Amygdala (tissue), 56 donors: ENCODE results near the gene GLRX3.
"Not testable (repeated sequence)": the region's sequence is repeated elsewhere in the genome, so short reads cannot be mapped to it uniquely, and the experiment has no call there.

Experiments
- DNase-seq, 56 donors: peaks; one replicate each; lab custom pipeline; 2025; lab: John Stamatoyannopoulos, UW

The GLRX3 gene

GRCh38 chr10:130188195-130189175 lies 52.3 kb downstream of the GLRX3 start:
- DNase-seq, result no peak

GRCh38 chr10:130189608-130190054 lies 53.4 kb downstream of the GLRX3 start:
- DNase-seq, result no peak

GRCh38 chr10:130190055-130190736 lies 54.0 kb downstream of the GLRX3 start:
- peak in 55 of 56 donors; percentile 18 to 89 (median 64) for DNase-seq

- DNase-seq, result no peak
These were observed 54.5 kb downstream of the GLRX3 start for GRCh38 chr10:130190737-130191115.

- no peak for DNase-seq
These were observed 55.2 kb downstream of the GLRX3 start for GRCh38 chr10:130191380-130191779.

- DNase-seq, result no peak
These were observed 56.2 kb downstream of the GLRX3 start for GRCh38 chr10:130192276-130192848.

- DNase-seq, result no peak
These were observed 56.8 kb downstream of the GLRX3 start for GRCh38 chr10:130193033-130193432.

- DNase-seq, result no peak
These were observed 57.5 kb downstream of the GLRX3 start for GRCh38 chr10:130193493-130194193.

GRCh38 chr10:130194194-130194990 lies 58.2 kb downstream of the GLRX3 start:
- DNase-seq, result no peak

- no peak for DNase-seq
These were observed 58.9 kb downstream of the GLRX3 start for GRCh38 chr10:130194991-130195645.

- no peak for DNase-seq
These were observed 59.6 kb downstream of the GLRX3 start for GRCh38 chr10:130195746-130196294.

- DNase-seq, result no peak
These were observed 60.6 kb downstream of the GLRX3 start for GRCh38 chr10:130196511-130197487.

- no peak for DNase-seq
These were observed 62.5 kb downstream of the GLRX3 start for GRCh38 chr10:130198651-130199050.

GRCh38 chr10:130200179-130201042 lies 64.2 kb downstream of the GLRX3 start:
- DNase-seq, result no peak

GRCh38 chr10:130201043-130201380 lies 64.8 kb downstream of the GLRX3 start:
- no peak for DNase-seq

- DNase-seq, result not testable (repeated sequence)
These were observed 66.0 kb downstream of the GLRX3 start for GRCh38 chr10:130202150-130202549.
